Osteoblast (primary cell): Measurements from ENCODE around the gene PNPLA7. TPM values are rescaled to one million over a fixed set of nuclear protein-coding genes. Genes with fewer than 3 reads are reported as not detected.

Experiments
- DNase-seq: peaks from one replicate; pipeline ENCODE4 v3.0.0; 2011; ENCODE audit warnings: low spot score, mixed read lengths; ENCODE audit not compliant: insufficient read length; ENCODE audit errors: missing footprints
- H2AFZ ChIP-seq: 2 replicates; pipeline ENCODE4 v1.6.0; 2011; ENCODE audit warnings: mild to moderate bottlenecking, low read length
- H3K27ac ChIP-seq: 2 replicates; pipeline ENCODE4 v1.5.1; 2011; ENCODE audit warnings: mild to moderate bottlenecking, low read depth, low read length, moderate library complexity
- H3K27me3 ChIP-seq: 2 replicates; pipeline ENCODE4 v1.6.0; 2012; ENCODE audit warnings: mild to moderate bottlenecking, control low read depth, inconsistent platforms, low read length, moderate library complexity; ENCODE audit not compliant: insufficient read depth
- H3K36me3 ChIP-seq: 2 replicates; pipeline ENCODE4 v1.5.1; 2011; ENCODE audit warnings: mild to moderate bottlenecking, low read length, control low read depth, moderate library complexity; ENCODE audit not compliant: insufficient read depth
- H3K4me1 ChIP-seq: 2 replicates; pipeline ENCODE4 v1.5.1; 2011; ENCODE audit warnings: mild to moderate bottlenecking, low read length, control low read depth, moderate library complexity; ENCODE audit not compliant: insufficient read depth
- H3K4me2 ChIP-seq: 2 replicates; pipeline ENCODE4 v1.6.0; 2011; ENCODE audit warnings: mild to moderate bottlenecking, low read length; ENCODE audit not compliant: insufficient read depth
- H3K4me3 ChIP-seq: fragments of 200-600 bp; sonication (generic); 3 replicates; pipeline ENCODE4 v1.5.1; 2012; ENCODE audit warnings: mild to moderate bottlenecking, low read length, inconsistent platforms; ENCODE audit not compliant: insufficient read depth
- H3K79me2 ChIP-seq: 2 replicates; pipeline ENCODE4 v1.6.0; 2012; ENCODE audit warnings: mild to moderate bottlenecking, low read length, control low read depth, inconsistent platforms; ENCODE audit not compliant: insufficient read depth
- H3K9me3 ChIP-seq: 2 replicates; pipeline ENCODE4 v1.5.1; 2011; ENCODE audit warnings: low read depth, low read length, control low read depth
- H4K20me1 ChIP-seq: 2 replicates; pipeline ENCODE4 v1.6.0; 2012; ENCODE audit warnings: mild to moderate bottlenecking, low read length, control low read depth; ENCODE audit not compliant: insufficient read depth
- CTCF ChIP-seq: IDR thresholded peaks from 2 replicates; pipeline ENCODE4 v1.5.1; 2011; ENCODE audit warnings: mild to moderate bottlenecking, low read depth, low read length, moderate library complexity; ENCODE audit errors: extremely low read depth
- total RNA-seq: library from RNA; depleted of rRNA; stranded (reverse); fragments of >200 nt; gene quantifications from 2 replicates; pipeline ENCODE4 v1.2.3, GENCODE V29; 2012

PNPLA7 gene
- total RNA-seq, 1 donor, result 1.8 TPM

DNA sequence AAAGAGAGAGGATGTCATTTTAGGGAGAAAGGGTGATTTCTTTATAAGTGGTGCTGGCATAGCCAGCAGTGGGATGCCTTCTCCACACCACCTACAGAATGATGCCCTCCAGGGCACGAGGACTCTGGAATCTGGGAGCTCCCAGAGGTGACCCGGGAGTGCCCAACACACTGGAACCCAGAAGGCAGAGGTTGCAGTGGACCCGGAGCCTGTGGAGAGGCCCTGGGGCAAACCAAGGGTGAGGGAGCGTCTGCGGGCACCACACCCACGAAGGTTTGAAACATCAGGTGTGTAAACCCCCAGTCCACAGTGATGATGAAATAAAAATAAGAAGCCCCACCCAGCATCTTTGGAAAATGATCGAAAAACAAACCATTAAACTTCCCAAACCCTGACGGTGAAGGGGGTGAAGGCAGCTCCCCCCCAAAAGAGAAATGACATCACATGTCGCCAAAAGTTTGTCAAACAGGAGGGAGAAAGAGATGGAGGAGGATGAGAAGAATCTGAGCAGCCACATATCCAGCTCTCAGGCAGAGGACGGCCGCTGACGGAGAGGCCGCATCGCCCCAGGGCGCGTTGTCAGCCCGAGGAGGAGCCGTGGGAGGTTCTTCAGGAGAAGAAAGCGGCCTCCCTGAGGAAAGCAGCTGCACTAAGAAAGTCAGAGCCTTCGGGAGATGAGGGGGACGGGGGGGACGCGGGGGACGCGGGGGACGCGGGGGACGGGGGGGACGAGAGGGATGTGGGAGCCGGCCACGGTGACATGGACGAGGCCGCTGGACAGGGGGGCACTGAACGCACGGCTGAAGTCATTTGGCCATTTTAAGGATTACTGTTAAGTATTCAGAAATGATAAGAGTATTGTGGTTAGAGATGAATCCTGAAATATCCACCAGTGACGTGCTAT is 47.9 kb downstream of the PNPLA7 start:
- TF ChIP-seq CTCF, result no peak
- peak; percentile 98 for DNase-seq

GRCh38 chr9:137501457-137501856 is 48.7 kb downstream of the PNPLA7 start:
- Histone ChIP-seq H2AFZ (no peak overlapping the region), H3K4me1 (no peaks in the 10 kb centered on the region), H3K36me3 (no peaks in the 10 kb centered on the region), H4K20me1 (no peaks in the 10 kb centered on the region), H3K4me3 (no peak overlapping the region), H3K27ac (no peak overlapping the region), H3K27me3 (no peaks in the 10 kb centered on the region), H3K79me2 (no peaks in the 10 kb centered on the region), H3K9me3 (no peaks in the 10 kb centered on the region), H3K4me2 (no peak overlapping the region)
- TF ChIP-seq CTCF, result no peak
- no peak for DNase-seq

More for the DNA sequence above, 47.9 kb downstream of the PNPLA7 start:
- H4K20me1 ChIP-seq, result no peaks in the 10 kb centered on the region
- no peak overlapping the region for H2AFZ ChIP-seq
- H3K9me3 ChIP-seq, result no peaks in the 10 kb centered on the region
- H3K4me3 ChIP-seq, result no peak overlapping the region
- H3K4me1 ChIP-seq, result no peaks in the 10 kb centered on the region
- no peak overlapping the region for H3K27ac ChIP-seq
- no peaks in the 10 kb centered on the region for H3K27me3 ChIP-seq
- H3K79me2 ChIP-seq, result no peaks in the 10 kb centered on the region
- no peaks in the 10 kb centered on the region for H3K36me3 ChIP-seq
- no peak overlapping the region for H3K4me2 ChIP-seq

GRCh38 chr9:137500666-137501397 is 49.4 kb downstream of the PNPLA7 start:
- no peak overlapping the region for H3K4me3 ChIP-seq
- H4K20me1 ChIP-seq, result no peaks in the 10 kb centered on the region
- H3K27me3 ChIP-seq, result no peaks in the 10 kb centered on the region
- no peaks in the 10 kb centered on the region for H3K9me3 ChIP-seq
- H3K4me1 ChIP-seq, result no peaks in the 10 kb centered on the region
- H3K4me2 ChIP-seq, result no peak overlapping the region
- no peak overlapping the region for H3K27ac ChIP-seq
- no peaks in the 10 kb centered on the region for H3K36me3 ChIP-seq
- no peak for DNase-seq
- no peak for TF ChIP-seq CTCF
- H3K79me2 ChIP-seq, result no peaks in the 10 kb centered on the region
- H2AFZ ChIP-seq, result no peak overlapping the region
